Peyer's patch (tissue), 4 donors: ENCODE data around the gene QTRT2.

Experiments
- POLR2A ChIP-seq, 2 donors: fragments of 450-650 bp; IDR thresholded peaks; one replicate each; pipeline ENCODE4 v1.5.1; 2017; ENCODE audit warnings: antibody characterized with exemption in 2 of 2, mild to moderate bottlenecking in 2 of 2, moderate library complexity in 2 of 2
- TF ChIP-seq, protein P1 (sequence below), 6 experiments: fragments of 450-650 bp in 4 of 6; fragments of 200-600 bp in 2 of 6; sonication (generic) in 1 of 6; IDR thresholded peaks; one replicate each; pipeline ENCODE4 v1.5.1; 2017 to 2019; ENCODE audit warnings: antibody characterized with exemption in 6 of 6, mild to moderate bottlenecking in 3 of 6, moderate library complexity in 1 of 6

DNA sequence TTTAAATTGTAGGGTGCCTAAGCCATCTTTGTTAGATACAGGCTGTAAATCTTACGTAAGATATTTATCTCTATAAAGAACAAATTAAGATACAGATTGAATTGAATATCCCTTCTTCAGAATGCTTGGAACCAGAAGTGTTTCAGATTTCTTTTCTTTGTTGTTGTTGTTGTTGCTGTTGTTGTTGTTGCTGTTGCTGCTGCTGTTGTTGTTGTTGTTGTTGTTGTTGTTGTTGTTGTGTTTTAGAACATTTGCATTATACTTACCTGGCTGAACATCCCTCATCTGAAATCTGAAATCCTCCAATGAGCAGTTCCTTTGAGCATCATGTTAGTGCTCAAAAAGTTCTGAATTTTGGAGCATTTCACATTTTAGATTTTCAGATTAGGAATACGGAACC lies 26.6 kb downstream of the QTRT2 start:
- TF ChIP-seq, protein P1, sequence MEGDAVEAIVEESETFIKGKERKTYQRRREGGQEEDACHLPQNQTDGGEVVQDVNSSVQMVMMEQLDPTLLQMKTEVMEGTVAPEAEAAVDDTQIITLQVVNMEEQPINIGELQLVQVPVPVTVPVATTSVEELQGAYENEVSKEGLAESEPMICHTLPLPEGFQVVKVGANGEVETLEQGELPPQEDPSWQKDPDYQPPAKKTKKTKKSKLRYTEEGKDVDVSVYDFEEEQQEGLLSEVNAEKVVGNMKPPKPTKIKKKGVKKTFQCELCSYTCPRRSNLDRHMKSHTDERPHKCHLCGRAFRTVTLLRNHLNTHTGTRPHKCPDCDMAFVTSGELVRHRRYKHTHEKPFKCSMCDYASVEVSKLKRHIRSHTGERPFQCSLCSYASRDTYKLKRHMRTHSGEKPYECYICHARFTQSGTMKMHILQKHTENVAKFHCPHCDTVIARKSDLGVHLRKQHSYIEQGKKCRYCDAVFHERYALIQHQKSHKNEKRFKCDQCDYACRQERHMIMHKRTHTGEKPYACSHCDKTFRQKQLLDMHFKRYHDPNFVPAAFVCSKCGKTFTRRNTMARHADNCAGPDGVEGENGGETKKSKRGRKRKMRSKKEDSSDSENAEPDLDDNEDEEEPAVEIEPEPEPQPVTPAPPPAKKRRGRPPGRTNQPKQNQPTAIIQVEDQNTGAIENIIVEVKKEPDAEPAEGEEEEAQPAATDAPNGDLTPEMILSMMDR (IDR thresholded peaks at IDR 0.05), result no peak
- no peak for TF ChIP-seq POLR2A (IDR thresholded peaks at IDR 0.05)
